Left renal pelvis (tissue), 4 donors: ENCODE results near the gene TANC1. TPM values are rescaled to one million over a fixed set of nuclear protein-coding genes. Genes with fewer than 3 reads are reported as not detected.
A peak's percentile ranks its signal among the peaks of the same experiment; 100 is the strongest.

Source experiments
- DNase-seq, 4 donors: peaks; one replicate each; pipeline ENCODE4 v3.0.0-alpha.2; 2013; ENCODE audit warnings: low read depth in 4 of 4, low spot score in 3 of 4
- polyA plus RNA-seq, 4 donors: library from polyadenylated mRNA; unstranded; fragments of 120-200 nt; gene quantifications; one replicate each; pipeline ENCODE4 v1.2.1, GENCODE V29; 2013; ENCODE audit not compliant: insufficient read length in 4 of 4

TANC1 gene
- polyA plus RNA-seq, 4 donors, result 25.6 to 60.1 (median 53.5) TPM

DNA sequence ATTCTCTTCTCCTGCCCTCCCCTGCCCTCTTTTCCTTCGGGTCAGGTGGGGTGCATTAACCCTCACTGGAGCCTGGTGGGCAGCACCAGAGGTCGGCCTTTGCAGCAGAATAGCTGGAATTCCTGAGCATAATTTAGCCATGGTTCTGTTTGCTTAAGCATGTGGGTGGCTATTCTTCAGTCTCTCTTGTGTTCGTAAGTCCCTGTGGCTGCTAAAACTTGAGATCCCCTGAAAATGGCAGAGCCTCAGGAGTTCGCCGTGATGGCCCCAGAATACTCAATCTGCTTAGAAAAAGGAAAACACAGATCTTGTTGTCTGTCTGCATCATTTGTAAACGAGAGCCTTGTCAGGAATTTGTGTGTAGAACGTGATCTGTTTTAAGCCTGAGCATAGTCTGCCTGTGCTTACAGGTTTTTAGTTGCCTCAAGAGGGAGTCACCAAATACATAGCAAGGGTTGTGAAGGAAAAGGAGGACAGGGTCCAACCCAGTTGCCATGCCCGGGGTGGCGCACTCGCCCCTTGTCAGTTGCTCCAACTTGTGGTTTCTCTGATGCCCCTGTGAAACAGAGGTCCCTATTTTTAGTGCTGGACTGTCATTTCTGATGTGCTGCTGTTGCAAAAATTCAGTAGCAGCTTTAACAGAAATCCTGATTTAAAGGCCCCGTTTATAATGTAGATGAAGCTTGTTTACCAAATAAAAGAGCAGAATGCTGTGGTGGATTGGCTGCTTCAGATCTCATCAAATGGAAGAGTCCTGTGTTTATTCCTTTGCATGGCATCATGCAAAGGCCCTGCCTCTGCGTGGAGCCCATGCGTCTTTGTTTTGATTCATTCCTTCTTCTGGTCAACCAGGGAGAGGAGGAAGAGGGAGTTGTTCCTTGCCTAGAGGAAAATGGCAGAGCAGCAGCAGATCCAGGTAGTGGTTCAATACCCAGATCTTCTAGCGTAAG is 243.3 kb downstream of the TANC1 start:
- DNase-seq, result peak in 3 of 4 donors; percentile 32 to 43 (median 39)

DNA sequence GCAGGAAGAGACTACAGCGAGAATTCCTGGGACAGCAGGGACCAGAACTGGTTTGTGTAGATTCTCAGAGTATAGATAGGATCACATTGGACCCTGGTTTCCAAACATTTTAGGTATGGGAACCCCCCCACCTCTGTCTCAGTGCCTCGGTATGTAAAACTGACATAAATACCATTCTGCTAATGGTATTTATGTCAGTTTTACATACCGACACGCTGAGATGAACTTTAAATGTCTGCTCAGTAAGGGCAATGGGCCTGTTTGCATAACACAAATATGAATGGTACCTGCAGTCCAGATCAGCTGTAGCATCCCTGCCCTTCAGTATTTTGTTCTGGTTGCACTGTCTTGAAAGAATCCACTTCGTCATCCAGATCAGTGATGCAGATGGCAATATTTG is 244.9 kb downstream of the TANC1 start:
- no peak for DNase-seq

DNA sequence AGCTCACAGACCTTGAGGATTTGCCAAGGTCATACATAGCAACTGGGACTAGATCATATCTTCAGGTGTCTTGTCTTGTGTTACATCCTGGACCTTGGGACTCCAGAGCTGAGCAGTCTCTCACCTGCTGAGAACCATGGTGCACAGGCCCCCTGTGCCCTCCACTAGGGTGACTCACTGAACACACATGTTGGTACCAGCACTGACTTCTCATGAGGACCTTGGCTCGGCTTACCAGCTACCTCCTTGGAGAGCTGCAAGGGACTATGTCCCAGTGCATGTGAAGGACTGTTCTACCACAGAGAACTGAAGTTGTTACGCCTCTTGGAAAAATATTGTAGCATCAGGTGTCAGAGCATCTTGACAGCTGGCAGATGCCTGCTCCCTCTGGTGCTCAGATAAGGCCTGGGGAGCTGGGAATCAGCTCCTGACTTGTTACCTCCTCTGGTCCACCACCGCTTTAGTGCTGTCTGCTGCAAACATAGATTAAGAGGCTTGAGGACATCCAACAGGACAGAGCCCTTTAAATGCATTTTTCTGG is 246.0 kb downstream of the TANC1 start:
- no peak for DNase-seq

DNA sequence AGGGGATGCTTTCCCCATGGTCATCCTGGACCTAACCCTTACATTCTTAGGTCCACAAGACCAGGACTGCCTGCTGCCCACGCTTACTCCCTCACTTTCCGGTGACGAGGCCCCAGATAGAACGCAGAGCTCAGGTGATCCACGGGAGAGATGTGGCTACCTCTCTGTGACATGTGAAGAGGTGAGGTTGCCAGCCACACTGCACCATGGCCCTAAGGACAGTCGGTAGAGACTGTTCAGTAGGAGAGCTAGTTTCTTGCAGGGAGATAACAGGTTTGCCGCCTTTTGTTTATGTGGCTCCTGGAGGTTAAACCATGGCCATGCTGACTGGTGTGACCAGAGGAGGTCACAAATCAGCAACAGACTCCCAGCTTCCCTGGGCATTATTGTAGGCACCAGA is 246.7 kb downstream of the TANC1 start:
- DNase-seq, result no peak

DNA sequence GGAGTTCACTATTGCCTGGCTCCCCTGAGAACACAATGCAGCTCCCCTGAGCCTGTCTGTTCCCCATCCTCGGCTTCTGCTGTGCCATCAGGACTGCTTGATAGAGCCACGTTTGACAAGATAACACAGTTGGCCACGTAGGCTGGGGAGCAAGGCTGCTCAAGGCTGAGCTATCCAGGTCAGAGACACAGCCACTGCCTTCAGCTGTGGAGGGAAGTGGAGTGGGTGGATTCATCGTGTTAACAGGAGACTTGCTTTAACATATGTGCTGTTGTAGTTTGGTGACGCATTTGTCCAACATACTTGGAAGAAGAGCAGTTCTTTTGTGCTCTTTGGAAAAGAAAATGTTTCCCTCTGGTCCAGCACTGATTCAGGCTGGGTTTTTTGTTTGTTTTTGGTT is 249.2 kb downstream of the TANC1 start:
- no peak for DNase-seq

DNA sequence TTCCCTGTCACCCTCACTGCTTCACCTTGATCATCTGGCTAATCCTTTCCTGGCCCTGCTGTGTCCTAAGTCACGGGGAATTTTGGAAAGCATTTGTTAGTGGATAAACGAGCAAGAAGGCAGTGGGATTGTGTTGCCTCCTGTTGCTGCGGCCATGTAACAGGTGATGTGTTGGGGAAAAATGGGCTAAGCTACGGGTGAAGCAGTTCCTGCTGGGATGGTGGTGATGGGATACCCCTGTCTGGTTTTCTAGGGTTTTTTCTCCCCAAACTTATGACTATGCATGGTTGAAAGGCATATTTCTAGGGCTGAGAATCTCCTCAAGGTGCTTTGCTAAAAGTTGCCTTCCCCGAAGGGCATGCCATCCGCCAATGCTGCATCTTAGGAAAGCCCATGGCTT is 249.9 kb downstream of the TANC1 start:
- no peak for DNase-seq

DNA sequence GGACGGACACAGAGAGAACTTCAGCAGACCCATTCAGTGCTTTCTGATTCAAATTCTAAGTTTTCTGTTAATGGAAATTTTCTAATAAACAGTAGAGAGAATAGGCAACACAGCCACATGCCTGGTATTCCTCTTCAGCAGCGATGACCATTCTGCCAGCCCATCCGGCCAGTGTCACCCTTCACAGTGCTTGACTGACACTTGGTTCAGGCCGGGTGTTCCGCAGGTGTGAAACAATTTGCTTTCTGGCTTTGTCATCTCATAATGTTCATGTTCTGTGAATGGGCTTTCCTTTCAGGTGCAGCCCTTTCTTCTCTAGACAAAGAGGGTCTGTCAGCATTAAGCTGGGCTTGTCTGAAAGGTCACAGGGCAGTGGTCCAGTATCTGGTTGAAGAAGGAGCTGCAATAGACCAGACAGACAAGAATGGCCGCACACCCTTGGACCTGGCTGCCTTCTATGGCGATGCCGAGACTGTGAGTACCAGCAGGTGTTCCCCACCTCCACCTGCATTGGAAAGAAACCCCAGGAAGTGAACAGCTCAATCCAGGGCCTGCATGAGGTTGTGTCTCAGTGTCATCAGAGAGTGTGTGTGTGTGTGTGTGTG is 251.1 kb downstream of the TANC1 start:
- DNase-seq, result no peak

DNA sequence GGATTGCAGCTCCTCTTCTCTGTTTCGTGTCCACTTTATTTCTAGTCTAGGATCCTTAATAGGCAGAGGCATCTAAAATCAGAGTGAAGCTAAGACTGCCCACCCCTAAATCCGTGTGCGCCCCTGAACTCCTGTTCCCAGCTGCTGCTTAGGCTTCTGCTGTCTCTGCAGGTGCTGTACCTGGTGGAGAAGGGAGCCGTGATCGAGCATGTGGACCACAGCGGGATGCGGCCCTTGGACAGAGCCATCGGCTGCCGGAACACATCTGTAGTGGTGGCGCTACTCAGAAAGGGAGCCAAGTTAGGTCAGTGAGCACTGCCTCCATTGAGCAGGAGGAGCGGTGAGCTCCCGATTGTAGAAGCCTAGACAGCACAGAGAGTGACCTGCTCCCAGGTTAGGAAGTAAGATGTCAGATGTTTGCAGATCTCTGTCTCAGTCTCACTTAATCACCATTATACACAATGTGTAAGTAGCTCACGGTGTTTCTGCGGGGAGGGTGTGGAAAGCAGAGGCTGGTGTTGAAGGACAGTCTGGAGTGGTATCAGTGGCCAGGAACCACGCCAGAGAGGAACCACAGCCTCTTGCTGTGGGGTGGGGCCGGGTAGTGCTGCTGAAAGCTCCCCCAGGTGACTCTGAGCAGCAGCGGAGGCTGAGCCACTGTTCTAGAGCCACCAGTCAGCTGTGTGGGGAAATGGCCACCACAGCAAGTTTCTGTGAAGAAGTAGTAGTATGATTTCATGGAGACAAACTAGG is 255.8 kb downstream of the TANC1 start:
- DNase-seq, result no peak

DNA sequence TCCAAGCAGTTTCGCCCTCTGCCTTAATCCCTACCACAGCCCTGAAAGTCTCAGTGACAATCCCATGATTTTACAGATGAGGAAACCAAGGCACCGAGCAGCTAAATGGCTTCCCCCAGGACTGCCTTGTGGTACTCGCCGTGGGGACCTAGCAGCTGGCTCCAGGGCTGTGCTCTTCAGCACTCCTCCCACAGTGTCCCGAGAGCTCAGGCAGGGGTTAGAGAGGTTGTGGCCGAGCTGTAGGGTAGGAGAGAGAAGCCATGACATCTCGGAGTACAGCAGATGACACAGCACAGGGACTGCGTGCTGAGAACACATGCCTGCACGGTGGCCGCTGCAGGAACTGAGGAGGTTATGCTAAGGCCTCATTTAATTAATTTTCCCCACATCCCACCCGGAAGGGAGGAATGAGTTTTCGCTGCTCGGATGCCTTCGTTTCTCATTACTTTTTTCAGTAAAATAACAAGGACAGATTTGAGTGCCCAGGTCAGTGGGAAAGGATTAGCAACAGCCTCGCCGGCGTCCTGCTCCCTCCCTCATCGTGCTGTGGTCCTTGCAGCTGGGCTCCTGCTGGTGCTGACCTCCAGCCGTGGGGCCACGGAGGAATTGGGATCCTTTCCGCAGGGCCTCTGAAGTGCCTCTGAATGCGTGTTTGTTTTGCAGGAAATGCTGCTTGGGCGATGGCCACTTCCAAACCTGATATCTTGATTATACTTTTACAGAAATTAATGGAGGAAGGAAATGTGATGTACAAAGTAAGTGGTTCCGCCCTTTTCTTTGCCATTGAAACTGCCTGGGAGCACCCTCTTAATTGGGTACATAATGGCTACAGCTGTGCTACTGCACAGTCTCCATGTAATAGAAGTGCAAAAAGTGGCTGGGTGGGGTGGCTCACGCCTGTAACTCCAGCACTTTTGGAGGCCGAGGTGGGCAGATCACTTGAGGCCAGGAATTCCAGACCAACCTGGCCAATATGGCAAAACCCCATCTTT is 256.9 kb downstream of the TANC1 start:
- DNase-seq, result no peak

DNA sequence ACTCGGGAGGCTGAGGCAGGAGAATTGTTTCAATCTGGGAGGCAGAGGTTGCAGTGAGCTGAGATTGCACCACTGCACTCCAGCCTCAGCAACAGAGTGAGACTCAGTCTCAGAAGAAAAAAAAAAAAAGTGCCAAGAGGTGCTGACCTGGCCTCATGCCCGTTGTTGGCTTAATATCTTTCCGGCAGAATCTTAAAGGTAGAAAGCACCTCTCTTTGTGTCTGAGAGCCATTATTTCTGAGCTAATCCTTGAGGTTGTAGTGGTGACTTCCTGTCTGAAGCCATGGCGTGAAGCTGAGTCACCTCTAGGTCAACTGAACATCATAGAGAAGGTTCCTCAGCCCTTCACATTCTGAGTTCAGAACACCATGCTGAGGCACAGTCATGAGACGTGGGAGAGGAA is 257.6 kb downstream of the TANC1 start:
- DNase-seq, result no peak

DNA sequence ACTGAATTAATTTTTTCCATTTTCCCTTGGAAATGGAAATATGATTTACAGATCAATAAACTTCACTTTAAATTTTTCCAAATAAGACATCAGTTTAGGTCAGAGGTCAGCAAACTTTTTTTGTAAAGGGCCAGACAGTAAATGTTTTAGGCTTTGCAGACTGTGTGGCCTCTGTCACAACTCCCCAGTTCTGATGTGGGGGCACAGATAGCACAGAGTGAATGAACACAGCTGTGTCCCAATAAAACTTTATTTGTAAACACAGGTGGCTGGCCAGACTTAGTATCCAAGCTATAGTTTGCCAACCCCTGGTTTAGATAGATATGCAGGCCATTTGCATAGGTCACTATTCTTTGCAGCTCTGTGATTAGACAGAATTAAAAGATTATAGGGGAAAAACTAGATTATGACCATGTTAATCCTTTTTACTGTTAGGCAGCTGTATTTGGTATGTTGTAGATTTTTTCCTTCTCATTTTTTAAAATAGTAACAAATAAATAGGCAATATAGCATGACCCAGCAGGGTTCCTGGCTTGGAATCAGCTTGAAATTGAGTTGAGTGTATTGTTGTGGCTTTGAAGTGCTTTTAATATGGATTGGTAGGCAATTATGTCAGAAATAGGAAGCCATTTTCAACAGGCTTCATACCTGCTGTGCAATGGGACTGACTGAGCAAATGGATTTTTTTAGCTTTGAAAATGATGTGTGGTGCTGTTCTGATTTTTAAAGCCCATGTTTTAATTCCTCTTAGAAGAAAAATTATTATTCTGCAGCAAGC is 258.4 kb downstream of the TANC1 start:
- DNase-seq, result no peak

DNA sequence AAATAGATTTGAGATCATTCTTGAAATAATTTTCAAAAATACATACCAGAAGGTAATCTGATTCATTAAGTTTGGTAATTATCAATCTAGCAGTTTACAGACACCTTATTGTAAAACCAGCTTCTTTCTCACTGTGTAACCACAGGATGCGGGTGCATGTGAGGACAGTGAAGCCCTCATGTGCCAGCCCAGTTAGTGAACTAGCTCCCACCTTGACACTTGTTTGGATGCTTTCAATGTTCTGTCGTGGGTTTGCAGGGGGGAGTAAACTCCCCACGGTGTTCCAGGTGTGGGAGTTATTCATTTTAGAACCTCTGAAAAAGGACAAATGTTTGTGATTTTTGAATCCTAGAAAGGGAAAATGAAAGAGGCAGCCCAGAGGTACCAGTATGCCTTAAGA is 259.0 kb downstream of the TANC1 start:
- no peak for DNase-seq

DNA sequence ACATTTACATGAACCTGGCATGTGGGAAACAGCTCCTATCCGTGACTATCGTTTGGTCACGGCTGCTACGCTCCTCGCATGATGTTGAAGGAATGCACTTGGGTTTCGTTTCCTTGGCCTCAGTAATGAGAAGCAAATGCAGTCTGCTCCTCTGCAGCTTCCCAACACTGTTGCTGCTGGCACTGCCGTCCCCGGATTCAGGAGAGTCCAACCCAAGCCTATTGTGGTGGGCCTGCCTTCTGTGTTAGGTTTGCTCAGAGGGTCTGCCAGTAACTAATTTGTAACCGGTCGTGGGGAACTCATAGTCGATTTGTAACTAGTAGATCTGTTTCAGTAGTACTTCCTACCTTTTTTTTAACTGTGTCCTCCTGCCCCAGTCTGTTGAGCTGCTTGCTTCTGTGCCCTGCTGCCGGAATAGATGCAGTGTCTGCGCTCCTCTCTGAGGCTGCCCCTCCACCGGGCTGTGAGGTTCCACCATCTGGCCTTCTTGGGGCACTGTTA is 259.7 kb downstream of the TANC1 start:
- no peak for DNase-seq

DNA sequence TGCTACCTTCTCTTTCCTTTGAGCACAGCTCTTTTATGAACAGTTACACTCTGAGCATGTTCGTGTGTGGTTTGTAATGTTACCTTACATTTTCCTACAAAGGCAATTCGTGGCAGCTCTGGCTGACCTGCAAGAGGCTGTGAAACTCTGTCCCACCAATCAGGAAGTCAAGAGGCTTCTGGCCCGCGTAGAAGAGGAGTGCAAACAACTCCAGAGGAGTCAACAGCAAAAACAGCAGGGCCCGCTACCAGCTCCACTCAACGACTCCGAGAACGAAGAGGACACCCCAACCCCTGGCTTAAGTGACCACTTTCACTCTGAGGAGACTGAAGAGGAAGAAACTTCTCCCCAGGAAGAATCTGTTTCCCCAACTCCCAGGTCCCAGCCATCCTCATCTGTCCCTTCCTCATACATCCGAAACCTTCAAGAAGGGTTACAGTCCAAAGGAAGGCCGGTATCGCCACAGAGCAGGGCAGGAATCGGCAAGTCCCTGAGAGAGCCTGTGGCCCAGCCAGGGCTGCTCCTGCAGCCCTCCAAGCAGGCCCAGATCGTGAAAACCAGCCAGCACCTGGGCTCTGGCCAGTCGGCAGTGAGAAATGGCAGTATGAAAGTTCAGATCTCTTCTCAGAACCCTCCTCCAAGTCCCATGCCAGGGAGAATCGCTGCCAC is 261.2 kb downstream of the TANC1 start:
- DNase-seq, result no peak

DNA sequence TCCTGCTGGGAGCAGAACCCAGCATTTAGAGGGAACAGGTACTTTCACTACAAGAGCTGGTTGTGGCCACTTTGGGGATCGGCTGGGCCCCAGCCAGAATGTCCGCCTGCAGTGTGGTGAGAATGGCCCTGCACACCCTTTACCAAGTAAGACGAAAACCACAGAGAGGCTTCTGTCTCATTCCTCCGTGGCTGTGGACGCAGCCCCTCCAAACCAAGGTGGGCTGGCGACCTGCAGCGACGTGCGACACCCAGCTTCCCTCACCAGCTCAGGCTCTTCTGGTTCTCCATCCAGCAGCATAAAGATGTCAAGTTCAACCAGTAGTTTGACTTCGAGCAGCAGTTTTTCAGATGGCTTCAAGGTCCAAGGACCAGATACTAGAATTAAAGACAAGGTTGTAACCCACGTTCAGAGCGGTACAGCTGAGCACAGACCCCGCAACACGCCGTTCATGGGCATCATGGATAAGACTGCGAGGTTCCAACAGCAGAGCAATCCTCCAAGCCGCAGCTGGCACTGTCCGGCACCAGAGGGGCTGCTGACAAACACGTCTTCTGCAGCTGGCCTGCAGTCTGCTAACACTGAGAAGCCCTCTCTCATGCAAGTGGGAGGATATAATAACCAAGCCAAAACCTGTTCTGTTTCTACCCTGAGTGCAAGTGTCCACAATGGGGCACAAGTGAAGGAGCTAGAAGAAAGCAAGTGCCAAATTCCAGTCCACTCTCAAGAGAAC is 261.9 kb downstream of the TANC1 start:
- DNase-seq, result no peak

DNA sequence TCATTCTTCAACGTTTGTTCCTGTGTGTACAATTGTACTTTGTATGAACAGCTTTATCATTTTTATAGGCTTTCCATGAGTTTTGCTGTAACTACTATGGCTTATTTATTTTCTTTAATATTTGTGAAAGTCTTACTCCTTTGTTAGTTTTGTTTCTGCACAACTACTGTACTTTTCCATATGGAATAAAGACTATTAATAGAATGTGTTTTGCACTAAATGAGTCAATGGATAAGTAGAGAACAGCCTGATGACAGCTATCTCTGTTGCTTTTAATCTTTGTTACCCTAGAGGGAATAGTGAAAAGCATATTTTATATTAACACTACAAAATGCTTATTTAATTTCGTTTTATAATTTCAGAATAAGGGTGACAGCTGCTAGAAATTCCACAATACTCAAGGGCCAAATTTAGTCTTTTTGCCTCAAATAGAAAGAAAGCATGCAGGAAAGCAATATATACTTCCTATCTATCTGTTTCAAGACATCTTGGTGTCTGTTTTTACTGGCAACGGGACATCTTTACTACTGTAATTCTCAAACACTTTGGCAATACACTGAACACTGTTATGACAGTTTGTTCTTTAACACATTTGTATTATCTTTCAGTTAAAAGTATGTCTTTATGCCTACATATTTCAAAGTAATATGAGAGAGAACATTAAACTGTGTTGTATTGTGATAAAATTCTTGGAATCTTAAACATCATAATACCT is 264.2 kb downstream of the TANC1 start:
- DNase-seq, result no peak

DNA sequence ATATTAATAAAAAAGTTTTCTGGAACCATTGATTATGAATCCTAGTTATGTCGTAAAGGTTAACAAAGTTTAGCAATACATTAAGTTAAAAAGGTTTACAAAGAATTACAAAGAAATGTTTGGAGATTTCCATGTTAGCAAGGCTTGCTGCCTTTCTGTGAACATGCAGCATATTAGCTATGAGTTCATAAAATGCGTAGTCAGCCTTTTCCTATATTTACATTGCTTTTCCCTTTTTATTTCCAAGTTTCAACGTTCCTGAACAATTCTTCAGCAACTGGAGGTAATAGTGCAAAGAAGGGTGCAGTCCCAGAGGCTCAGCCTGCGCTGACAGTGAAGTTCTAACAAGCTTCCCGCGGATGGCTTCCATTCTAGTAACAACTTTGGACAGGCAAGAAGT is 266.4 kb downstream of the TANC1 start:
- DNase-seq, result no peak
